BJ (cell line): ENCODE measurements around the gene VAMP5. TPM values are rescaled to one million over a fixed set of nuclear protein-coding genes. Genes with fewer than 3 reads are reported as not detected.
A peak's percentile ranks its signal among the peaks of the same experiment; 100 is the strongest.

Experiments used
- CTCF ChIA-PET: fragments of 350-600 bp; formaldehyde crosslinking; extraction: SDS; loops from one replicate; lab custom pipeline; 2021; ENCODE audit warnings: antibody characterized with exemption, inconsistent platforms; lab: Yijun Ruan, JAX
- POLR2A ChIA-PET: fragments of 300-600 bp; sonication (Branson Sonifier 250); formaldehyde crosslinking; extraction: SDS; loops from one replicate; lab custom pipeline; 2021; ENCODE audit warnings: antibody characterized with exemption; lab: Charles Lee
- DNase-seq: peaks from one replicate; pipeline ENCODE4 v3.0.0-alpha.2; 2011; ENCODE audit warnings: low read depth
- H3K27me3 ChIP-seq: 2 replicates; pipeline ENCODE4 v1.6.0; 2011; ENCODE audit warnings: low read length; ENCODE audit not compliant: control insufficient read depth, insufficient read depth
- H3K36me3 ChIP-seq: 2 replicates; pipeline ENCODE4 v1.5.1; 2011; ENCODE audit warnings: low read length; ENCODE audit not compliant: control insufficient read depth, insufficient read depth
- H3K4me3 ChIP-seq: 2 replicates; pipeline ENCODE4 v1.5.1; 2011; ENCODE audit warnings: low read depth, mild to moderate bottlenecking, control low read depth, low read length
- CTCF ChIP-seq: IDR thresholded peaks from 2 replicates; pipeline ENCODE4 v1.5.1; 2011; ENCODE audit warnings: low read depth, mild to moderate bottlenecking, control low read depth, inconsistent platforms, low read length, moderate library complexity; ENCODE audit not compliant: insufficient read depth
- polyA plus RNA-seq: library from polyadenylated mRNA; depleted of rRNA; stranded (reverse); fragments of >200 nt; gene quantifications from 2 replicates; pipeline ENCODE4 v1.2.3, GENCODE V29; 2011

The VAMP5 gene
- polyA plus RNA-seq, 1 experiment, result 161 TPM

DNA sequence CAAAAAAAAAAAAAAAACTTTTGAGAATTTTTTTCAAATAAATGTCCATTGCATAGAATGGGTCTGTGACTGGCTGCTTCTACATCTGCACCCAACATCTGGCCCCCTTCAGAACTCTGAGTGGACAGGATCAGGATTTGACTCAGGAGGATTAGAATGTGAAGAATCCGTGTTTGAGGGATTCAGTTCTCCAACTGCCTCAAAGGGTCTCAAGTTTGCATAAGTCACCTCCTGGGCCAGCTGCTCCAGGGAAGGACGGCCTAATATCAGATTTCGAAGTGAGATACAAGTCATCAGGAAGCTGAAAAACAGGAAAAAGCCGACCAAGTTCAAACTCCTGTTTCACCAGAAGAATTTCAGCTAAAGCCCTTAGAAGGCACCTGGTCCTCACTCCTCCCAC is 34.4 kb upstream of the VAMP5 start:
- H3K36me3 ChIP-seq, result peaks cover 22% of the 10 kb centered on the region
- H3K4me3 ChIP-seq, result no peak overlapping the region
- POLR2A ChIA-PET, result interaction anchor here (0.8 to 0.9 kb wide), 3 partner anchors 10 to 131 kb away, joined by 3 to 4 read pairs (median 3); partner anchors contain the start of gene MAT2A

GRCh38 chr2:85550486-85550885 is 33.7 kb upstream of the VAMP5 start:
- no peaks in the 10 kb centered on the region for H3K27me3 ChIP-seq
- H3K4me3 ChIP-seq, result no peak overlapping the region
- ChIA-PET CTCF (interaction anchor here (0.8 to 19.5 kb wide), 15 partner anchors 10 to 484 kb away, joined by 3 to 460 read pairs (median 6); partner anchors contain the start of genes GGCX, MAT2A, RNF181 and SH2D6), POLR2A (interaction anchor here (0.9 kb wide), 1 partner anchor 10 kb away, joined by 4 read pairs; no protein-coding TSS in a partner anchor)
- TF ChIP-seq CTCF, result no peak
- no peak for DNase-seq
- peaks cover 26% of the 10 kb centered on the region for H3K36me3 ChIP-seq

More for the DNA sequence above, 34.4 kb upstream of the VAMP5 start:
- TF ChIP-seq CTCF, result no peak
- DNase-seq, result peak; percentile 81
- no peaks in the 10 kb centered on the region for H3K27me3 ChIP-seq
- CTCF ChIA-PET, result interaction anchor here (1.0 to 19.5 kb wide), 11 partner anchors 10 to 237 kb away, joined by 3 to 460 read pairs (median 11); partner anchors contain the start of genes GGCX, MAT2A and SH2D6

DNA sequence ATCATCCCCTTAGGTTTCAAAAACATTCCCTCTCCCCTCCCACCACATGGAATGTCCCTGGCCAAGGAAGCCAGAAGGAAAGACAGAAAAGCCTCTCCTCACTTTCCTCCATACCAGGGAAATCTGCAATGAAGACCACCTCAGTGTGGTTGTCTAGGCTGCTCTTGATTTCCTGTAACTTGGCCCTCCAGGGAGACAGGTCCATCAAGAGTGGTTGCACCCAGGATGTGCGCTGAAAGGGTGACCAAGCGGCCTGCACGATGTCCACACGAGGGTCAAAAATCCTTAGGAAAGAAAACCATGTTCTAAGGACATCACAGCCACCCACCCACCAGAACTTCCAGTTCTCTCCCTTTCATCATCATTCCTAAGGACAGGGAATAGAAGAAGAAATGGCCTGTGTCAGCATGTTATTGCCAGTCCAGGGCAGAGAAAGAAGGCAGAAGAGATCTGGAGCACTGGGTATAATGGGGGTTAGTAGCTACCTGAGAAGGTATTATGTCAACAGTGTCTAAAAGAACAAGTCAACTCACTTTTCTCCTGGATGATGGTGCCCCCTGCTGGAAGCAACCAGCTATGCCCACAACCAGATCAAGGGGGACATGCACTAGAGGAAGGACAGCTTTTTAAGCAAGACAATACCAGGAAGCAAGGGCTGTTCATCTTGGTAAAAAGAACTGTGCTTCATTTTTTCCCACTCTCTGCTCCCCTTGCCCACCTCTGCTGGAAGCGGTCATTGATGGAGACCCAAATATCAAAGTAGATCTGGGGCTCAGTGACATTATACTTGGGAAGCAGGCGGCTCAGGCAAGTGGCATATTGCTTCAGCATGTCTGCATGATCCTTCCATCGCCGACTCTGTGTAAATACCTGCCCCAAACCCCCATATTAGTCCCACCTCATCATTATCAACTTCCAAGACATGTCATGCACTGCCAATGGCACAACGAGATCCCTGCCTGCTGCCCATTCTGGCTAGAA is 32.2 kb upstream of the VAMP5 start:
- peak; percentile 89 for TF ChIP-seq CTCF
- peaks cover 26% of the 10 kb centered on the region for H3K36me3 ChIP-seq
- H3K27me3 ChIP-seq, result no peaks in the 10 kb centered on the region
- no peak for DNase-seq
- ChIA-PET POLR2A (interaction anchor here (0.9 kb wide), 2 partner anchors 131 to 158 kb away, joined by 3 read pairs; no protein-coding TSS in a partner anchor), CTCF (interaction anchor here (0.6 to 19.5 kb wide), 23 partner anchors 8 to 242 kb away, joined by 3 to 460 read pairs (median 4); partner anchors contain the start of genes GGCX, MAT2A, RNF181 and SH2D6)
- no peak overlapping the region for H3K4me3 ChIP-seq

DNA sequence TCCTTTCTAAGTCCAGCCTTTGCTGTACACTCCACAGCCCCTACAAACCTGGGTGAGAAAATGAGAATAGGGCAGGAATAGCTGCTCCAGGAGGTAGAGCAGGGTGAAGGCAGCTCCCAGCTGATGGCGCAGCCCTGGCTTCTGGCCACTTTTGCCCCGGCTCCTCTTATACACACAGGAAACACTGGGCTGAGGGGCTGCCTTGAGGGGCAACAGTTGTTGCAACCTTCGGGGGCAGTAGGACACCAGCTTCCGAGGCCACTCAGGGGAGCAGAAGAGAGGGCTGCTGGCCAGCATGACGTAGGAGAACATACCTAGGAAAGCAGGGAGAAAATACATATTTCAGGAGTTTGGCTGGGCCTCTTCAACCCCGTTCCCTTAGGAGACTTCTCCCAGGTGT is 31.0 kb upstream of the VAMP5 start:
- POLR2A ChIA-PET, result interaction anchor here (0.7 kb wide), 1 partner anchor 132 kb away, joined by 5 read pairs; no protein-coding TSS in a partner anchor
- H3K36me3 ChIP-seq, result peaks cover 28% of the 10 kb centered on the region
- no peaks in the 10 kb centered on the region for H3K27me3 ChIP-seq
- CTCF ChIA-PET, result interaction anchor here (1.1 to 19.5 kb wide), 6 partner anchors 13 to 253 kb away, joined by 3 to 460 read pairs (median 5); partner anchors contain the start of genes MAT2A and SH2D6
- DNase-seq, result no peak
- H3K4me3 ChIP-seq, result no peak overlapping the region
- TF ChIP-seq CTCF, result no peak
